Stimulated activated memory B cell treated with anti-CD40 and anti-IgM and Interleukin-4, amounts not matched to agents 10 μg/mL and 1 μg/mL and 100 μg/mL, for 72 hours (primary cell): ENCODE results near the gene FAM131B.
"Not testable (repeated sequence)": the region's sequence is repeated elsewhere in the genome, so short reads cannot be mapped to it uniquely, and the experiment has no call there.

Experiments
- ATAC-seq: fragments of 150-1000 bp; cut with Tn5 transposase; 2 replicates; pipeline ENCODE4 v1.10.0; 2021
- H3K27ac Mint-ChIP-seq: one replicate; pipeline ENCODE4 v1.8.0; 2022; ENCODE audit warnings: mild to moderate bottlenecking, mixed read lengths
- H3K27me3 Mint-ChIP-seq: one replicate; pipeline ENCODE4 v1.8.0; 2022; ENCODE audit warnings: mixed read lengths
- H3K36me3 Mint-ChIP-seq: one replicate; pipeline ENCODE4 v1.8.0; 2022; ENCODE audit warnings: mixed read lengths
- H3K4me1 Mint-ChIP-seq: one replicate; pipeline ENCODE4 v1.8.0; 2022; ENCODE audit warnings: mixed read lengths
- H3K4me3 Mint-ChIP-seq: one replicate; pipeline ENCODE4 v1.8.0; 2022; ENCODE audit warnings: mild to moderate bottlenecking, moderate library complexity, mixed read lengths
- H3K9me3 Mint-ChIP-seq: one replicate; pipeline ENCODE4 v1.8.0; 2022; ENCODE audit warnings: mixed read lengths

The FAM131B gene

GRCh38 chr7:143397710-143398530 is 35.4 kb upstream of the FAM131B start:
- Mint-ChIP-seq H3K4me1 (no peaks in the 10 kb centered on the region), H3K4me3 (no peak overlapping the region), H3K27me3 (no peaks in the 10 kb centered on the region), H3K36me3 (peaks cover 8% of the 10 kb centered on the region), H3K9me3 (no peaks in the 10 kb centered on the region), H3K27ac (no peak overlapping the region)
- peak; percentile 13 for ATAC-seq

DNA sequence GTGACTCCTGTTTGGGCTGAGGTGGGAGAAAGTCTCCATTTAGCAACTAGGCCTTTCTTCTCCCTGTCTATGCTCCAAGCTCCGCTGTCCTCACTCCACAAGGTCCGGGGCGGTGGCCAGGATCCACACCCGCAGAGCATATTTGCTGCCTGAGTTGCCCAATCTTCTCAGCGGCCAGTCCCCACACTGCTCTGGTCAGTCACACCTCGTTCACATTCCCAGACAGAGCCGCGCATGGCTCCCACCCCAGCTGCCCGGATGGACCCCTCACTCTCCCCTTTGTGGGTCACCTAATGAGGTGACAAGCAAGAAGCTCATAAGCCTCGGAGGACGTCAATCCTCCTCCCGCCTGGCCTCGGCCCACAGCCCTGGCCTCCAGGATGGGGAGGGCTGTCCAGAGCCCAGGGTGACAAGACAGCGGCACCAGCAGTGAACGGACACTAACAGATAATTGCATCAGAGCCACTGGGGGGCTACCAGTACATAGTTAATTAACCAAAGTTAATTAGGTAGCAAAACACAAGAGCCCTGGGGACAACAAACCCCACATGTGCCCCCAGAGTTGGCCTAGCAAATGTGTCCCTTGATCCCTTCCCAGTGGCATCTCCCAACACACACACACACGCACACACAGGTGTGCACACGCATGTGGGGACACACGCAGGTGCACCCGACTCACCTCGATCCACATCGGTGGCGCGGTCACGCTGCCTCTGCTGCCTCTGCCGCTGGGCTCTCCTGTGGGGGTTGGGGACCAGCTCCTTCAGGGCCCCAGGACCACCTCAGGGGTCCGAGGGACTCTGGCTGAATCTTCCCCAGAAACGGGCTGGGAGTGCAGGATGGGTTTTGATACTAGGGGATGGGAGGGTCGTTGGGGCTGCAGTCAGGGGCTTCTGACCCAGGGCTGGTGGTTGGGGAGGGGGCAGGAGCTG is 34.4 kb upstream of the FAM131B start:
- Mint-ChIP-seq H3K4me1 (no peaks in the 10 kb centered on the region), H3K27ac (no peak overlapping the region), H3K27me3 (no peaks in the 10 kb centered on the region), H3K4me3 (no peak overlapping the region), H3K9me3 (no peaks in the 10 kb centered on the region), H3K36me3 (peaks cover 18% of the 10 kb centered on the region)
- ATAC-seq = no peak

DNA sequence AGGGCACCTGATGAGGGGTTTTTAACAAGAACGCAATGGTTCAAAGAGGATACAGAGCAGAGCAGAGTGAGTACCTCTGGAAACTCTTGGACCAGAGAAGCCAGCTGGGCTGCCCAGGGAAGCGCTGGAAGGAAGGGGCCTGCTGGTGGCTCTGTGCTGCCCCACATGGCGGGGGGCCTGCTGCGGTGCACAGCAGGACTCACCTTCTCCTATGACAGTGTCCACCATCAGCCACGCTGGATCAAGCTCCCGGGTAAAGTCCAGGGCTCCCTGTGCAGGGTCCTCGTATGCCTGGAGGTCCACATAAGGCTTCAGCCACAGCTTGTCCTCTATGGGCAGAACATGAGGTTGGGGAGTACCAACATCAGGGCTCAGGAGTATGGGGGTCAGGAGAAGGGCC is 33.7 kb upstream of the FAM131B start:
- H3K36me3 Mint-ChIP-seq = peaks cover 20% of the 10 kb centered on the region

GRCh38 chr7:143395187-143396149 is 33.0 kb upstream of the FAM131B start:
- H3K27ac Mint-ChIP-seq = no peak overlapping the region
- no peak for ATAC-seq
- peaks cover 25% of the 10 kb centered on the region for H3K36me3 Mint-ChIP-seq
- H3K27me3 Mint-ChIP-seq = no peaks in the 10 kb centered on the region
- no peaks in the 10 kb centered on the region for H3K9me3 Mint-ChIP-seq
- no peaks in the 10 kb centered on the region for H3K4me1 Mint-ChIP-seq
- no peak overlapping the region for H3K4me3 Mint-ChIP-seq

More for the DNA sequence above, 33.7 kb upstream of the FAM131B start:
- no peaks in the 10 kb centered on the region for H3K27me3 Mint-ChIP-seq
- H3K9me3 Mint-ChIP-seq = no peaks in the 10 kb centered on the region
- ATAC-seq = no peak
- no peak overlapping the region for H3K4me3 Mint-ChIP-seq
- no peak overlapping the region for H3K27ac Mint-ChIP-seq
- no peaks in the 10 kb centered on the region for H3K4me1 Mint-ChIP-seq

DNA sequence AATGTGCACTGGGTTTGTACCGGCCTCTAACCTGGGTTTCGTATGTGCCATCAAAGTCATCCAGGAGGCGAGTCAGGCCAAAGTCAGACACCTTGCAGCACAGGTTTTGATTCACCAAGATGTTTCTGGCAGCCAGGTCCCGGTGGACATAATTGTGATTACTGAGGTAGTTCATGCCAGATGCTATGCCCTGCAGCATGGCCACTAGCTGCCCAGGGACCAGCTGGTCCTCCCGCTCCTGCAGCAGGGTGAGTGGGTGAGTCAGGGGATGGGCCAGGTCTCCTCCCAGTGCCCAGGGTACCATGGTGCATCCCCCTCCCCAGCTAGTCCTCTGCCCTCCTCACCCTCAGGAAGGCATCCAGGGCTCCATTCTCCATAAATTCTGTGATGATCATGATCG is 32.3 kb upstream of the FAM131B start:
- H3K4me3 Mint-ChIP-seq = no peak overlapping the region
- no peaks in the 10 kb centered on the region for H3K4me1 Mint-ChIP-seq
- no peak for ATAC-seq
- H3K36me3 Mint-ChIP-seq = peaks cover 32% of the 10 kb centered on the region
- no peak overlapping the region for H3K27ac Mint-ChIP-seq
- H3K27me3 Mint-ChIP-seq = no peaks in the 10 kb centered on the region
- no peaks in the 10 kb centered on the region for H3K9me3 Mint-ChIP-seq

GRCh38 chr7:143394068-143394467 is 31.6 kb upstream of the FAM131B start:
- no peaks in the 10 kb centered on the region for H3K4me1 Mint-ChIP-seq
- peaks cover 39% of the 10 kb centered on the region for H3K36me3 Mint-ChIP-seq
- H3K27ac Mint-ChIP-seq = no peak overlapping the region
- H3K4me3 Mint-ChIP-seq = no peak overlapping the region
- ATAC-seq = no peak
- H3K27me3 Mint-ChIP-seq = no peaks in the 10 kb centered on the region
- H3K9me3 Mint-ChIP-seq = no peaks in the 10 kb centered on the region

DNA sequence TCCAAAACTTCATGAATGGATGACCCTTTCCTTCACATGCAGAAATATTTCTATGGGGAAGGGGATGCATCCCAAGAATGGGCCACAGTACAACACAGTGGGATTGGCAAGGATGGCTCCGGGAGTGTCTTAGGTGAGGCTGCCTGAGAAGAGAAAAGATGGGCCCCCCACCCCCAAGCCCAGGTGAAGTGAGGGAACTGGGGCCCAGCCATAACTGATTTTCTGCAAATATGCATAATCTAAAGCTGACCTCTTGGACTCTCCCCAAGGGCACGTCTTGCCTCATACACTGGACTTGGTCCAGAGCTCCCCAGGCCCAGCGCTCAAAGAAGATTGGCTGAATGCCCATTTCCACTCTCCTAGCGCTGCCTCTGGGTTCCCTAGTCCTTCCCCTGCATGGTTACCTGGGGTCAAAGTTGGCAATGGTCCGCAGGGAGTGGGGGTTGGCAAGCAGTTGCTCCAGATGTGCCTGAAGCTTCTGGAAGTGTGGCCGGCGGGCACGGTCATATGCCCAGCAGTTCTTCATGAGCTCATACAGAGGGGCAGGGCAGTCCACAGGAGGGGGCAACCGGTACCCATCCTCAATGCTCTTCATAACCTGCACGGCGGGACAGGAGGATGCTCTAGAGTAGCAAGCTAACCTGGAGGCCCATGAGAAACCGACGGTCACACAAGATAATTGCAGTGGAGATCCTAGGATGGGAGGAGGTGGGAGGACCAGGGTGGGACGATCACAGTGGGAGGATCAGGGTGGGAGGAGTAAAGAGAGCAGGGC is 30.9 kb upstream of the FAM131B start:
- Mint-ChIP-seq H3K27ac (no peak overlapping the region), H3K4me3 (no peak overlapping the region), H3K27me3 (no peaks in the 10 kb centered on the region), H3K36me3 (peaks cover 40% of the 10 kb centered on the region), H3K4me1 (no peaks in the 10 kb centered on the region), H3K9me3 (no peaks in the 10 kb centered on the region)
- ATAC-seq = no peak

DNA sequence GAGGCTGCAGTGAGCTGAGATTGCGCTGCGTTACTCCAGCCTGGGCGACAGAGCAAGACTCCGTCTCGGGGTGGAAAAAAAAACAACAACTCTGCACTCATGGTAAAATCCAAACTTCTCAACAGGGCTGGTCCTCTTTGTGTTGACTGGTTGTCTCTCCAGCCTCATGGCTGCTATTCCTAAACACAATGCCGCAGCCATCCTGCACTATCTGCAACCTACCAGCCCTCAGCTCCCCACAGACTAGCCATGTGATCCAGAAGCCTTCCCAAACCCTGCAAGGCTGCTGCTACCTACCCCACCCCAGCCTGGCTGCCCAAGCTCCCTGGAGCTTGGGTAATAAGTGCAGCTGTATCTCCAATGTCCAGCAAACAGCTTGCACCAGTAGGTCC is 30.4 kb upstream of the FAM131B start:
- no peak overlapping the region for H3K27ac Mint-ChIP-seq
- H3K4me3 Mint-ChIP-seq = no peak overlapping the region
- H3K27me3 Mint-ChIP-seq = no peaks in the 10 kb centered on the region
- no peaks in the 10 kb centered on the region for H3K4me1 Mint-ChIP-seq
- H3K36me3 Mint-ChIP-seq = peaks cover 40% of the 10 kb centered on the region
- no peaks in the 10 kb centered on the region for H3K9me3 Mint-ChIP-seq
- ATAC-seq = no peak

GRCh38 chr7:143392427-143392826 is 29.9 kb upstream of the FAM131B start:
- H3K4me1 Mint-ChIP-seq, H3K9me3 Mint-ChIP-seq, H3K4me3 Mint-ChIP-seq, H3K27ac Mint-ChIP-seq, ATAC-seq, H3K27me3 Mint-ChIP-seq: not testable (repeated sequence)
- H3K36me3 Mint-ChIP-seq = peaks cover 40% of the 10 kb centered on the region

GRCh38 chr7:143391462-143392404 is 29.2 kb upstream of the FAM131B start:
- peaks cover 40% of the 10 kb centered on the region for H3K36me3 Mint-ChIP-seq
- no peaks in the 10 kb centered on the region for H3K9me3 Mint-ChIP-seq
- H3K27me3 Mint-ChIP-seq = no peaks in the 10 kb centered on the region
- no peak overlapping the region for H3K4me3 Mint-ChIP-seq
- no peak overlapping the region for H3K27ac Mint-ChIP-seq
- ATAC-seq = no peak
- H3K4me1 Mint-ChIP-seq = no peaks in the 10 kb centered on the region

GRCh38 chr7:143390773-143391317 is 28.3 kb upstream of the FAM131B start:
- Mint-ChIP-seq H3K27ac (no peak overlapping the region), H3K4me1 (no peaks in the 10 kb centered on the region)
- no peak for ATAC-seq

GRCh38 chr7:143390104-143390772 is 27.7 kb upstream of the FAM131B start:
- no peaks in the 10 kb centered on the region for H3K27me3 Mint-ChIP-seq
- H3K4me1 Mint-ChIP-seq = no peaks in the 10 kb centered on the region
- H3K27ac Mint-ChIP-seq = no peak overlapping the region
- peaks cover 40% of the 10 kb centered on the region for H3K36me3 Mint-ChIP-seq
- ATAC-seq = no peak
- no peak overlapping the region for H3K4me3 Mint-ChIP-seq
- no peaks in the 10 kb centered on the region for H3K9me3 Mint-ChIP-seq

More at GRCh38 chr7:143390773-143391317, 28.3 kb upstream of the FAM131B start:
- Mint-ChIP-seq H3K4me3 (no peak overlapping the region), H3K9me3 (no peaks in the 10 kb centered on the region), H3K36me3 (peaks cover 40% of the 10 kb centered on the region), H3K27me3 (no peaks in the 10 kb centered on the region)
